CD14-positive monocyte (primary cell): ENCODE results near the gene ADAMTS17. TPM values are rescaled to one million over a fixed set of nuclear protein-coding genes. Genes with fewer than 3 reads are reported as not detected.

Experiments used
- DNase-seq, 3 donors: peaks; one replicate each; pipeline ENCODE4 v3.0.0-alpha.2; 2011 to 2022
- H2AFZ ChIP-seq: 2 replicates; pipeline ENCODE4 v1.6.0; 2012; ENCODE audit warnings: mild to moderate bottlenecking, low read depth, low read length, inconsistent platforms; ENCODE audit not compliant: insufficient read depth, poor library complexity, severe bottlenecking
- H3K27ac ChIP-seq, 2 donors: 1 replicate in 1 of 2; 2 replicates in 1 of 2; pipeline ENCODE4 v1.5.1; 2012 to 2013; ENCODE audit warnings: low read length in 2 of 2, control low read depth in 1 of 2, inconsistent platforms in 1 of 2, low read depth in 1 of 2, mild to moderate bottlenecking in 1 of 2
- H3K27me3 ChIP-seq, 2 donors: one replicate each; pipeline versions ENCODE4 v1.6.0 to v1.6.1; 2011 to 2013; ENCODE audit warnings: low read length in 2 of 2; ENCODE audit not compliant: control insufficient read depth in 2 of 2, insufficient read depth in 2 of 2
- H3K36me3 ChIP-seq, 2 donors: replicated peaks in 1 of 2; 1 replicate in 1 of 2; 2 replicates in 1 of 2; pipeline versions ENCODE4 v1.5.1 to v1.6.1; 2012 to 2013; ENCODE audit warnings: low read length in 2 of 2, control low read depth in 1 of 2, inconsistent platforms in 1 of 2, mild to moderate bottlenecking in 1 of 2; ENCODE audit not compliant: insufficient read depth in 2 of 2, control insufficient read depth in 1 of 2
- H3K4me1 ChIP-seq, 2 donors: 1 replicate in 1 of 2; 2 replicates in 1 of 2; pipeline versions ENCODE4 v1.5.1 to v1.6.1; 2012 to 2013; ENCODE audit warnings: low read length in 2 of 2, control low read depth in 1 of 2, inconsistent platforms in 1 of 2, mild to moderate bottlenecking in 1 of 2, moderate library complexity in 1 of 2; ENCODE audit not compliant: insufficient read depth in 2 of 2, control insufficient read depth in 1 of 2
- H3K4me2 ChIP-seq: replicated peaks from 2 replicates; pipeline ENCODE3; 2012; ENCODE audit warnings: low read length, moderate library complexity, mild to moderate bottlenecking; ENCODE audit not compliant: poor library complexity, severe bottlenecking; ENCODE audit errors: extremely low read depth
- H3K4me3 ChIP-seq, 3 experiments: fragments of 200-600 bp in 1 of 3; sonication (generic) in 1 of 3; replicated peaks in 1 of 3; 1 replicate in 2 of 3; 2 replicates in 1 of 3; pipeline ENCODE4 v1.5.1; 2011 to 2013; ENCODE audit warnings: low read length in 3 of 3, mild to moderate bottlenecking in 3 of 3, control low read depth in 2 of 3, low read depth in 2 of 3, inconsistent platforms in 1 of 3, moderate library complexity in 1 of 3
- H3K79me2 ChIP-seq: 2 replicates; pipeline ENCODE4 v1.6.0; 2012; ENCODE audit warnings: mild to moderate bottlenecking, control low read depth, inconsistent platforms, low read length, moderate library complexity; ENCODE audit not compliant: insufficient read depth
- H3K9ac ChIP-seq: 2 replicates; pipeline ENCODE4 v1.6.0; 2017; ENCODE audit warnings: low read length, mild to moderate bottlenecking; ENCODE audit not compliant: insufficient read depth, poor library complexity, severe bottlenecking
- H3K9me3 ChIP-seq, 2 donors: replicated peaks in 1 of 2; 1 replicate in 1 of 2; 2 replicates in 1 of 2; pipeline versions ENCODE4 v1.5.1 to v1.6.1; 2012 to 2013; ENCODE audit warnings: low read length in 2 of 2, control low read depth in 1 of 2; ENCODE audit not compliant: control insufficient read depth in 1 of 2, insufficient read depth in 1 of 2
- H4K20me1 ChIP-seq: 2 replicates; pipeline ENCODE4 v1.6.0; 2012; ENCODE audit warnings: mild to moderate bottlenecking, low read length, control low read depth, moderate library complexity; ENCODE audit not compliant: insufficient read depth
- H3K27ac Mint-ChIP-seq, 7 donors: one replicate each; pipeline ENCODE4 v1.8.0; 2020; ENCODE audit warnings: mild to moderate bottlenecking in 7 of 7, mixed read lengths in 7 of 7, moderate library complexity in 6 of 7, inconsistent platforms in 2 of 7
- H3K27me3 Mint-ChIP-seq, 3 donors: one replicate each; pipeline ENCODE4 v1.8.0; 2021 to 2022; ENCODE audit warnings: low read depth in 3 of 3, mild to moderate bottlenecking in 3 of 3, mixed read lengths in 3 of 3, moderate library complexity in 3 of 3, inconsistent platforms in 1 of 3
- H3K36me3 Mint-ChIP-seq, 2 donors: one replicate each; pipeline ENCODE4 v1.8.0; 2020; ENCODE audit warnings: mixed read lengths in 2 of 2, inconsistent platforms in 1 of 2, mild to moderate bottlenecking in 1 of 2
- H3K4me1 Mint-ChIP-seq: one replicate; pipeline ENCODE4 v1.8.0; 2020; ENCODE audit warnings: mild to moderate bottlenecking, mixed read lengths
- H3K4me3 Mint-ChIP-seq, 2 donors: one replicate each; pipeline ENCODE4 v1.8.0; 2020; ENCODE audit warnings: mild to moderate bottlenecking in 2 of 2, mixed read lengths in 2 of 2, moderate library complexity in 1 of 2
- H3K9me3 Mint-ChIP-seq, 7 donors: one replicate each; pipeline ENCODE4 v1.8.0; 2020 to 2022; ENCODE audit warnings: mixed read lengths in 7 of 7, mild to moderate bottlenecking in 6 of 7, moderate library complexity in 6 of 7, inconsistent platforms in 2 of 7
- WGBS: methylation state at CpG from one replicate; pipeline ENCODE4 v1.1.5; 2013; ENCODE audit warnings: missing lambda C conversion rate; ENCODE audit not compliant: insufficient coverage; 5-methylcytosine and 5-hydroxymethylcytosine counted together
- intact Hi-C, 2 donors: fragments of 100-400 bp; cut with micrococcal nuclease; formaldehyde crosslinking; loops; one replicate each; pipeline versions ENCODE4 v1.15.0 to v1.15.1; 2023
- polyA plus RNA-seq, 3 donors: library from polyadenylated mRNA; depleted of rRNA in 1 of 3; unstranded in 2 of 3; stranded (reverse) in 1 of 3; fragments of 300-500 nt in 2 of 3; fragments of >200 nt in 1 of 3; fragmentation: Illumina TruSeq in 2 of 3; gene quantifications; 1 replicate in 2 of 3; 2 replicates in 1 of 3; pipeline ENCODE4 v1.2.3, GENCODE V29; 2012 to 2021
- TF ChIP-seq, protein P1 (sequence below): fragments of 200-600 bp; IDR thresholded peaks from one replicate; pipeline ENCODE4 v1.8.0; 2022; ENCODE audit warnings: antibody characterized with exemption, mild to moderate bottlenecking

The ADAMTS17 gene
- polyA plus RNA-seq, 3 donors = 0.03 to 0.25 TPM; not detected in 1

DNA sequence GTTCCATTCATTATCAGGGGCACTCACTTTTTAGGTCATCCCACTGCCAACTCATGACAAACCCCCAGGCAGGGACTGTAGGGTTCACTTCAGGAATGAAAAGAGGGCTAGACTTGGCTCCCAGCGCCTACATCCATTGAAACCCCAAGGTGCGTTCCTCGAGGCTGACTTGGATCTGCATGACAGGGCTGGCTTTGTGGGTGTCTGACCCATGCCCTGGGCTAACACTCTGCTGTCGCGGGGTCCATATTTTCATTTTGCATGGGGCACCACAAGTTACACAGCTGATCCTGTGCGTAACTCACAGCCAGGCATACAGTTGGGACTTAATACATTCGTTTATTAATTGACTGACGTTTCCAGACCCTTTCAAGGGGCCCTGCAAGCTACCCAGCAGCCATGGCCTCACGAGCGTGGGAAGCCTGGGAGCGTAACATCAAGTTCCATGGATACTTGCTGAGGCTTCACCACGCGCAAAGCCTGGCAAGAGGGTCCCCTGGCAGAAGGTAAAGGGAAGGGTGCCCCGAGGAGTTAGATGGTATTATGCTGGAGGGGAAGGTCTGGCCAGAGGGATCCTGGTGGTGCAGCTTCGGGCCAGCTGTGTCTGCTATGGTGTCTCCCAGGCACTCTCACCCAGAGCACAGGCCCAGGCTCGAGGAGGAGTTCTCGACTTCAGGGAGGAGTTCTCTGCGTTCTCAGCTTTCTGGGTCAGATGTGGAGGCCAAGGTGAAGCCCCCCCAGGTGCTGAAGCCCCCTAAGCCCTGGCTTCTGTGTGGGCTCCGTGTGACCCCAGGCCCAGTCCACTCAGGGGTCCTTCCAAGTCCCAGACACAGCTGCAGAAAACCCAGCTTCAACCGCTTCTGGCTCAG is 85.4 kb downstream of the ADAMTS17 start:
- H3K27me3 Mint-ChIP-seq = no peaks in the 10 kb centered on the region
- no peaks in the 10 kb centered on the region for H3K36me3 Mint-ChIP-seq
- H3K9me3 ChIP-seq = peaks cover 3 to 29% of the 10 kb centered on the region in 2 donors
- intact Hi-C loops = no loop called here
- no peak overlapping the region for H3K4me3 Mint-ChIP-seq
- 90% methylated on average over 18 of the region's 20 CpGs for WGBS
- no peak overlapping the region for H3K27ac ChIP-seq
- no peak overlapping the region for H3K27ac Mint-ChIP-seq
- no peak overlapping the region for H3K4me2 ChIP-seq
- H3K36me3 ChIP-seq = no peaks in the 10 kb centered on the region
- H3K4me1 Mint-ChIP-seq = no peaks in the 10 kb centered on the region
- no peaks in the 10 kb centered on the region for H3K79me2 ChIP-seq
- no peak overlapping the region for H2AFZ ChIP-seq
- no peaks in the 10 kb centered on the region for H4K20me1 ChIP-seq
- no peak overlapping the region for H3K9ac ChIP-seq
- peaks cover 0 to 30% (median 18%) of the 10 kb centered on the region in 7 donors for H3K9me3 Mint-ChIP-seq
- TF ChIP-seq, protein P1, sequence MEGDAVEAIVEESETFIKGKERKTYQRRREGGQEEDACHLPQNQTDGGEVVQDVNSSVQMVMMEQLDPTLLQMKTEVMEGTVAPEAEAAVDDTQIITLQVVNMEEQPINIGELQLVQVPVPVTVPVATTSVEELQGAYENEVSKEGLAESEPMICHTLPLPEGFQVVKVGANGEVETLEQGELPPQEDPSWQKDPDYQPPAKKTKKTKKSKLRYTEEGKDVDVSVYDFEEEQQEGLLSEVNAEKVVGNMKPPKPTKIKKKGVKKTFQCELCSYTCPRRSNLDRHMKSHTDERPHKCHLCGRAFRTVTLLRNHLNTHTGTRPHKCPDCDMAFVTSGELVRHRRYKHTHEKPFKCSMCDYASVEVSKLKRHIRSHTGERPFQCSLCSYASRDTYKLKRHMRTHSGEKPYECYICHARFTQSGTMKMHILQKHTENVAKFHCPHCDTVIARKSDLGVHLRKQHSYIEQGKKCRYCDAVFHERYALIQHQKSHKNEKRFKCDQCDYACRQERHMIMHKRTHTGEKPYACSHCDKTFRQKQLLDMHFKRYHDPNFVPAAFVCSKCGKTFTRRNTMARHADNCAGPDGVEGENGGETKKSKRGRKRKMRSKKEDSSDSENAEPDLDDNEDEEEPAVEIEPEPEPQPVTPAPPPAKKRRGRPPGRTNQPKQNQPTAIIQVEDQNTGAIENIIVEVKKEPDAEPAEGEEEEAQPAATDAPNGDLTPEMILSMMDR = no peak
- no peaks in the 10 kb centered on the region for H3K4me1 ChIP-seq
- H3K27me3 ChIP-seq = no peaks in the 10 kb centered on the region
- no peak overlapping the region for H3K4me3 ChIP-seq
- DNase-seq = no peak

- Mint-ChIP-seq H3K9me3 (peaks cover 2 to 27% (median 18%) of the 10 kb centered on the region in 7 donors), H3K4me3 (no peak overlapping the region), H3K27ac (no peak overlapping the region), H3K36me3 (no peaks in the 10 kb centered on the region), H3K4me1 (no peaks in the 10 kb centered on the region), H3K27me3 (no peaks in the 10 kb centered on the region)
- TF ChIP-seq, protein P1 = no peak
- no peak for DNase-seq
- Histone ChIP-seq H3K27ac (no peak overlapping the region), H3K9me3 (peaks cover 3 to 29% of the 10 kb centered on the region in 2 donors), H3K4me2 (no peak overlapping the region), H3K4me1 (no peaks in the 10 kb centered on the region), H3K79me2 (no peaks in the 10 kb centered on the region), H3K36me3 (no peaks in the 10 kb centered on the region), H2AFZ (no peak overlapping the region), H3K27me3 (no peaks in the 10 kb centered on the region), H3K4me3 (no peak overlapping the region), H4K20me1 (no peaks in the 10 kb centered on the region), H3K9ac (no peak overlapping the region)
- 98% methylated on average over 6 of the region's 6 CpGs for WGBS
- intact Hi-C loops = no loop called here
These were observed 86.1 kb downstream of the ADAMTS17 start for GRCh38 chr15:100255644-100256043.
